Liver (tissue), 9 donors: Measurements from ENCODE around the gene VPS26A. TPM values are rescaled to one million over a fixed set of nuclear protein-coding genes. Genes with fewer than 3 reads are reported as not detected.

Experiments
- DNase-seq: peaks from one replicate; pipeline ENCODE4 v3.0.0-alpha.2; 2017; ENCODE audit warnings: low spot score
- H3K27ac ChIP-seq, 2 donors: one replicate each; pipeline ENCODE4 v1.7.0; 2013; ENCODE audit warnings: inconsistent platforms in 2 of 2, low read length in 2 of 2, control low read depth in 1 of 2, low read depth in 1 of 2, mild to moderate bottlenecking in 1 of 2
- H3K27me3 ChIP-seq, 4 donors: one replicate each; pipeline versions ENCODE4 v1.6.1 to v1.7.0; 2013; ENCODE audit warnings: low read length in 3 of 4, inconsistent platforms in 1 of 4, mild to moderate bottlenecking in 1 of 4, moderate library complexity in 1 of 4; ENCODE audit not compliant: control insufficient read depth in 4 of 4, insufficient read depth in 4 of 4
- H3K36me3 ChIP-seq, 4 donors: one replicate each; pipeline versions ENCODE4 v1.6.1 to v1.7.0; 2013; ENCODE audit warnings: low read length in 3 of 4, mild to moderate bottlenecking in 3 of 4, low read depth in 1 of 4, moderate library complexity in 1 of 4; ENCODE audit not compliant: control insufficient read depth in 4 of 4, insufficient read depth in 3 of 4
- H3K4me1 ChIP-seq, 4 donors: one replicate each; pipeline versions ENCODE4 v1.6.1 to v1.7.0; 2013; ENCODE audit warnings: low read length in 3 of 4, mild to moderate bottlenecking in 3 of 4, moderate library complexity in 1 of 4; ENCODE audit not compliant: control insufficient read depth in 4 of 4, insufficient read depth in 4 of 4
- H3K4me3 ChIP-seq, 3 donors: one replicate each; pipeline versions ENCODE4 v1.6.1 to v1.7.0; 2013; ENCODE audit warnings: low read length in 3 of 3, control low read depth in 1 of 3, low read depth in 1 of 3, mild to moderate bottlenecking in 1 of 3
- H3K9ac ChIP-seq, 2 donors: one replicate each; pipeline ENCODE4 v1.7.0; 2013; ENCODE audit warnings: low read length in 2 of 2, mild to moderate bottlenecking in 2 of 2, moderate library complexity in 2 of 2, control low read depth in 1 of 2, low read depth in 1 of 2
- H3K9me3 ChIP-seq, 4 donors: one replicate each; pipeline versions ENCODE4 v1.6.1 to v1.7.0; 2013; ENCODE audit warnings: low read length in 3 of 4; ENCODE audit not compliant: control insufficient read depth in 4 of 4
- CTCF ChIP-seq: fragments of 150-350 bp; IDR thresholded peaks from 2 replicates; pipeline ENCODE4 v1.5.1; 2017; ENCODE audit warnings: improper control_type of control experiment, low read depth, low read length; ENCODE audit not compliant: missing input control
- EGR1 ChIP-seq, 2 donors: IDR thresholded peaks; 2 replicates each; pipeline ENCODE4 v1.6.1; 2016 to 2018; ENCODE audit warnings: antibody characterized with exemption in 2 of 2, low read depth in 2 of 2
- FOXA1 ChIP-seq: IDR thresholded peaks from 2 replicates; pipeline ENCODE4 v1.6.1; 2016; ENCODE audit warnings: antibody characterized with exemption
- FOXA2 ChIP-seq: IDR thresholded peaks from 2 replicates; pipeline ENCODE4 v1.6.1; 2016; ENCODE audit warnings: antibody characterized with exemption
- GABPA ChIP-seq, 2 donors: IDR thresholded peaks in 1 of 2; conservative IDR thresholded peaks in 1 of 2; 2 replicates each; pipeline ENCODE4 v1.6.1; 2016; ENCODE audit warnings: antibody characterized with exemption in 2 of 2, mild to moderate bottlenecking in 1 of 2, moderate library complexity in 1 of 2
- HNF4A ChIP-seq, 2 donors: conservative IDR thresholded peaks; 2 replicates each; pipeline ENCODE4 v1.6.1; 2016; ENCODE audit warnings: antibody characterized with exemption in 2 of 2, mild to moderate bottlenecking in 2 of 2
- HNF4G ChIP-seq: IDR thresholded peaks from 2 replicates; pipeline ENCODE4 v1.6.1; 2016; ENCODE audit warnings: antibody characterized with exemption
- JUND ChIP-seq, 2 donors: IDR thresholded peaks; 2 replicates each; pipeline ENCODE4 v1.6.1; 2016; ENCODE audit warnings: antibody characterized with exemption in 2 of 2
- MAX ChIP-seq: IDR thresholded peaks from 2 replicates; pipeline ENCODE4 v1.6.1; 2016; ENCODE audit warnings: antibody characterized with exemption
- RAD21 ChIP-seq, 2 donors: IDR thresholded peaks; 2 replicates each; pipeline ENCODE4 v1.6.1; 2016; ENCODE audit warnings: antibody characterized with exemption in 2 of 2, mild to moderate bottlenecking in 2 of 2
- REST ChIP-seq: IDR thresholded peaks from 2 replicates; pipeline ENCODE4 v1.6.1; 2016; ENCODE audit warnings: antibody characterized with exemption, mild to moderate bottlenecking
- RXRA ChIP-seq, 2 donors: IDR thresholded peaks; 2 replicates each; pipeline ENCODE4 v1.6.1; 2017 to 2018; ENCODE audit warnings: antibody characterized with exemption in 2 of 2, mild to moderate bottlenecking in 1 of 2
- SP1 ChIP-seq: IDR thresholded peaks from 2 replicates; pipeline ENCODE4 v1.6.1; 2018; ENCODE audit warnings: antibody characterized with exemption, mild to moderate bottlenecking
- TAF1 ChIP-seq: conservative IDR thresholded peaks from 2 replicates; pipeline ENCODE4 v1.6.1; 2016; ENCODE audit warnings: antibody characterized with exemption, mild to moderate bottlenecking
- YY1 ChIP-seq: IDR thresholded peaks from 2 replicates; pipeline ENCODE4 v1.6.1; 2016; ENCODE audit warnings: antibody characterized with exemption, mild to moderate bottlenecking
- ZBTB33 ChIP-seq: IDR thresholded peaks from 2 replicates; pipeline ENCODE4 v1.6.1; 2016; ENCODE audit warnings: antibody characterized with exemption
- WGBS: extraction: QIAGEN DNeasy Blood & Tissue Kit; methylation state at CpG from one replicate; pipeline ENCODE4 v1.1.7; 2013; 5-methylcytosine and 5-hydroxymethylcytosine counted together
- polyA plus RNA-seq, 2 donors: library from polyadenylated mRNA; stranded (reverse) in 1 of 2; unstranded in 1 of 2; fragments of 200-250 nt in 1 of 2; fragments of >200 nt in 1 of 2; fragmentation: Nextera tagmentation in 1 of 2; extraction: Ambion mirVana in 1 of 2; gene quantifications; one replicate each; pipeline versions ENCODE4 v1.2.1 to v1.2.3, GENCODE V29; 2013 to 2015
- total RNA-seq, 2 donors: library from RNA; depleted of rRNA; stranded (reverse); fragments of >200 nt; gene quantifications; one replicate each; pipeline ENCODE4 v1.2.3, GENCODE V29; 2014
- donor health status: healthy.
- donor health status: healthy.
- donor health status: healthy.
- donor health status: healthy.
- donor health status: healthy.

VPS26A gene
- total and polyA plus RNA-seq, 4 donors: 10.9 to 21.4 (median 14.5) TPM

- WGBS: 91% methylated on average over 6 of the region's 6 CpGs
- H3K4me1 ChIP-seq: no peaks in the 10 kb centered on the region
- no peak overlapping the region for H3K27ac ChIP-seq
Measured at GRCh38 chr10:69214666-69215131, 90.7 kb downstream of the VPS26A start.

GRCh38 chr10:69215405-69216171 is 91.6 kb downstream of the VPS26A start:
- 64% methylated on average over 10 of the region's 10 CpGs for WGBS
- DNase-seq: no peak
- Histone ChIP-seq H3K9me3 (peaks cover 0 to 1% (median 0%) of the 10 kb centered on the region in 4 donors), H3K27ac (no peak overlapping the region), H3K36me3 (no peaks in the 10 kb centered on the region), H3K27me3 (no peaks in the 10 kb centered on the region), H3K4me1 (peaks cover 0 to 2% (median 0%) of the 10 kb centered on the region in 4 donors), H3K4me3 (no peak overlapping the region), H3K9ac (no peak overlapping the region)
- TF ChIP-seq JUND (IDR thresholded peaks at IDR 0.05) (no peak), SP1 (no peak), GABPA (IDR thresholded peaks at IDR 0.05 in 1 of 2, conservative IDR thresholded peaks at IDR 0.05 in 1 of 2) (no peak), EGR1 (IDR thresholded peaks at IDR 0.05; ENCODE audit: low read depth in 2 of 2) (no peak), YY1 (no peak)

More at GRCh38 chr10:69214666-69215131, 90.7 kb downstream of the VPS26A start:
- no peak overlapping the region for H3K9ac ChIP-seq
- H3K9me3 ChIP-seq: peaks cover 0 to 1% (median 0%) of the 10 kb centered on the region in 4 donors
- no peak for DNase-seq
- TF ChIP-seq TAF1 (no peak), CTCF (no peak), HNF4G (no peak), GABPA (IDR thresholded peaks at IDR 0.05 in 1 of 2, conservative IDR thresholded peaks at IDR 0.05 in 1 of 2) (no peak), RAD21 (IDR thresholded peaks at IDR 0.05) (no peak), JUND (IDR thresholded peaks at IDR 0.05) (no peak), ZBTB33 (no peak), MAX (no peak), SP1 (no peak)
- H3K27me3 ChIP-seq: no peaks in the 10 kb centered on the region
- no peaks in the 10 kb centered on the region for H3K36me3 ChIP-seq
- no peak overlapping the region for H3K4me3 ChIP-seq

- no peak overlapping the region for H3K4me3 ChIP-seq
- WGBS: 77% methylated on average over 11 of the region's 11 CpGs
- TF ChIP-seq FOXA2 (no peak), SP1 (no peak), HNF4A (conservative IDR thresholded peaks at IDR 0.05) (no peak), CTCF (no peak), RAD21 (IDR thresholded peaks at IDR 0.05) (no peak), REST (no peak), HNF4G (no peak), EGR1 (IDR thresholded peaks at IDR 0.05; ENCODE audit: low read depth in 2 of 2) (no peak), FOXA1 (no peak), RXRA (IDR thresholded peaks at IDR 0.05) (no peak)
- H3K9ac ChIP-seq: no peak overlapping the region
- peaks cover 0 to 2% (median 0%) of the 10 kb centered on the region in 4 donors for H3K27me3 ChIP-seq
- H3K9me3 ChIP-seq: peaks cover 0 to 1% (median 0%) of the 10 kb centered on the region in 4 donors
- no peak overlapping the region for H3K27ac ChIP-seq
- DNase-seq: no peak
- H3K36me3 ChIP-seq: no peaks in the 10 kb centered on the region
- peaks cover 0 to 2% (median 0%) of the 10 kb centered on the region in 4 donors for H3K4me1 ChIP-seq
Measured at GRCh38 chr10:69216577-69217118, 92.7 kb downstream of the VPS26A start.
